NCI-H69 (cell line): ENCODE measurements around the gene SKOR2.

Experiments
- DNase-seq: peaks from one replicate; lab custom pipeline; 2025; lab: John Stamatoyannopoulos, UW

SKOR2 gene

GRCh38 chr18:47251289-47252120 is at the start of gene SKOR2:
TSS of gene SKOR2 (minus strand) at chr18:47251660. CDS start at chr18:47249183, 2,477 bp downstream.
- DNase-seq = peak; percentile 93

- DNase-seq = no peak
These were observed 45.0 kb upstream of the SKOR2 start for GRCh38 chr18:47296462-47296861.

GRCh38 chr18:47294801-47295200 is 43.3 kb upstream of the SKOR2 start:
- DNase-seq = no peak

- DNase-seq = no peak
These were observed 37.3 kb upstream of the SKOR2 start for GRCh38 chr18:47288741-47289140.

GRCh38 chr18:47287911-47288585 is 36.6 kb upstream of the SKOR2 start:
- peak; percentile 74 for DNase-seq

- DNase-seq = peak; percentile 22
These were observed 35.4 kb upstream of the SKOR2 start for GRCh38 chr18:47286776-47287410.

GRCh38 chr18:47285456-47285855 is 34.0 kb upstream of the SKOR2 start:
- no peak for DNase-seq

GRCh38 chr18:47284721-47285395 is 33.4 kb upstream of the SKOR2 start:
- peak; percentile 63 for DNase-seq

GRCh38 chr18:47283476-47283875 is 32.0 kb upstream of the SKOR2 start:
- DNase-seq = peak; percentile 77

- peak; percentile 43 for DNase-seq
These were observed 28.7 kb upstream of the SKOR2 start for GRCh38 chr18:47280121-47280520.

- DNase-seq = no peak
These were observed 23.5 kb upstream of the SKOR2 start for GRCh38 chr18:47274961-47275360.

- DNase-seq = no peak
These were observed 13.7 kb upstream of the SKOR2 start for GRCh38 chr18:47265197-47265596.

GRCh38 chr18:47264308-47264700 is 12.8 kb upstream of the SKOR2 start:
- no peak for DNase-seq

- DNase-seq = peak; percentile 74
These were observed 12.2 kb upstream of the SKOR2 start for GRCh38 chr18:47263430-47264307.

- no peak for DNase-seq
These were observed 11.6 kb upstream of the SKOR2 start for GRCh38 chr18:47263150-47263429.

- no peak for DNase-seq
These were observed 11.1 kb upstream of the SKOR2 start for GRCh38 chr18:47262301-47263149.

- no peak for DNase-seq
These were observed 10.4 kb upstream of the SKOR2 start for GRCh38 chr18:47261902-47262300.

GRCh38 chr18:47260924-47261701 is 9.7 kb upstream of the SKOR2 start:
- DNase-seq = no peak

- DNase-seq = no peak
These were observed 8.9 kb upstream of the SKOR2 start for GRCh38 chr18:47260120-47260923.
